ACHN (cell line): Measurements from ENCODE around the gene KRTAP10-12.
"Not testable (repeated sequence)": the region's sequence is repeated elsewhere in the genome, so short reads cannot be mapped to it uniquely, and the experiment has no call there.

Experiments
- DNase-seq: peaks from one replicate; pipeline ENCODE4 v3.0.0-alpha.2; 2015
- in situ Hi-C: cut with HindIII; loops from 2 replicates; pipeline ENCODE4 v1.10.0; 2017; ENCODE audit warnings: low sequenced_read_pairs, low pct_ligation_motif_present, low pct_unique_long_range_greater_than_20kb

Gene KRTAP10-12

GRCh38 chr21:44666401-44667320 is 30.3 kb upstream of the KRTAP10-12 start, which contains the start of gene KRTAP12-2:
KRTAP12-2 (minus strand) TSS chr21:44666927; CDS start chr21:44666886, 41 bp downstream.
- in situ Hi-C loops, result no loop called here
- no peak for DNase-seq

- in situ Hi-C loops, result no loop called here
- DNase-seq, result no peak
Measured at GRCh38 chr21:44667612-44668011, 29.4 kb upstream of the KRTAP10-12 start.

DNA sequence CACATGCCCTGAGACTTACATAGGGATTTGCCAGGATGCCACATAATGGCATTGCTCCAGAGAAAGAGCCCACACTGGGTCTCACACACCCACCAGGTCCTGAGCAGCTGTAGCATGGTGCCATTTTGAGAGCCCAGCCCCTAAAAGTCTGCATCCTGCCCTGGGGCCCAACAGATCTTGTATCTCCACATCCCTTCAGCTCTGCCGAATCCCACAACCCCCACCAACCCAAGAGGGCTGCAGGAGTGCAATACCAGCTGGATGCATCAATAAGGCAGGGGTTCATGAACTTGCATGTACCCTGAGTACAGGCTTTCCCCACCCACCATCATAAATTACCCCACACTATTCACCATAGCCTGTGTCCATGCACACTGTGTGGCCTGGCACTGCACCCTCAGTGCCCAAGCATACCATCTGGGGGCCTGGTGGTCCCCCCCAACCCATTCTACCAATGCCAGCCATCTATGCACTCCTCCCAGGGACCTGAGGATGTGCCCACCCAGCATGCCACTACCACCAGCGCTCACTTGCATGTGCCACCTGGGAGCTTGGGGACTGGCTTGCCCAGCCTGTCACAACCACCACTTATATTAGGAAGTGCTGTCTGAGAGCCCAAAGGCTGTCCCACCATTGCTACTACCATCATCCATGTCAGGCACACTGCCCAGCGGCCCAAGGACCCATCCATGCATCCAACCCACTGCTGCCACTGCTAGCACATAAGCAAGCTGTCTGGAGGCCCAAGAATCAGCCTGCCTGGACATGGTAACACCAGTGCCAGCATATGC is 26.1 kb upstream of the KRTAP10-12 start:
- DNase-seq, result no peak
- in situ Hi-C loops, result no loop called here

- DNase-seq, result no peak
- in situ Hi-C loops, result no loop called here
Measured at GRCh38 chr21:44671911-44672310, 25.1 kb upstream of the KRTAP10-12 start.

DNA sequence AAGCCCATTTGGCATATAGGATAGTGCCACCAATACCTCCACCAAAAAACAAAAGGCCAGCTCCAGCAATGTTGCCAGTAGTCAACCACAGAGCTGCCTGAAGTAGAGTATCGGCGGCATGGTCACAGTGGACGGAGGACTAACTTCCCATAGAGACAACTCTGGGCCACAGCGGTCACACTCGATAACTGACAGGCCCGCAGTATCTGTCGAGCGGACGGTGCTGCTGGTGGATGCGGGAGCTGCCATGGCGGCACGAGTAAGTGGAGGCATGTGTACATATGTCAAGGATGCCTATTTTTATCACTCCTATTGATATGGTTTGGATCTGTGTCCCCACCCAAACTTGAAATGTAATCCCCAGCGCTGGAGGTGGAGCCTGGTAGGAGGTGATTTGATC is 19.1 kb upstream of the KRTAP10-12 start:
- no peak for DNase-seq
- in situ Hi-C loops, result no loop called here

DNA sequence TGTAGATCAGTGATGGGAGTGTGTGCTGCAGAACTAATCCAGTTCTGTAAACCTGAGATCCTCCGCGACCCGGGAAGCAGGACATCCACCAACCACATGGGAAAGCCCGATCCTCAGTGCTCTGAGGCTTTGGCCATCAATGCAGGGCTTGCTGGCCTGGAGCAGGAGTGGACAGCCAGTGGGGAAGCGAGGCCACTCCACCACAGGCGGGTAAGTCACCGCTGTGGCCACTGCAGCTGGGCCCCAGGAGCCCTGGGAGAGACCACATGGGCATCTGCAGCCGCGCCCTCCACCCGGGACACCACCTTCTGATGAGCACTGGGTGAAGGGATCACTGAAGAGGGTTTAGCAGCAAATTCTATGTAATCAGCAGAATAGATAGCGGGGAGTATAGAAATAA is 15.8 kb upstream of the KRTAP10-12 start:
- in situ Hi-C loops, result no loop called here
- no peak for DNase-seq

- DNase-seq, result no peak
- in situ Hi-C loops, result no loop called here
Measured at GRCh38 chr21:44681861-44682579, 15.0 kb upstream of the KRTAP10-12 start, which contains the start of gene KRTAP12-1. KRTAP12-1 (minus strand) TSS chr21:44682163; CDS start chr21:44682123, 40 bp downstream.

GRCh38 chr21:44682580-44683151 is 14.3 kb upstream of the KRTAP10-12 start:
- no peak for DNase-seq
- in situ Hi-C loops, result no loop called here

- DNase-seq, result no peak
- in situ Hi-C loops, result no loop called here
Measured at GRCh38 chr21:44684077-44684476, 12.9 kb upstream of the KRTAP10-12 start.

GRCh38 chr21:44684483-44684882 is 12.5 kb upstream of the KRTAP10-12 start:
- in situ Hi-C loops, result no loop called here
- no peak for DNase-seq

DNA sequence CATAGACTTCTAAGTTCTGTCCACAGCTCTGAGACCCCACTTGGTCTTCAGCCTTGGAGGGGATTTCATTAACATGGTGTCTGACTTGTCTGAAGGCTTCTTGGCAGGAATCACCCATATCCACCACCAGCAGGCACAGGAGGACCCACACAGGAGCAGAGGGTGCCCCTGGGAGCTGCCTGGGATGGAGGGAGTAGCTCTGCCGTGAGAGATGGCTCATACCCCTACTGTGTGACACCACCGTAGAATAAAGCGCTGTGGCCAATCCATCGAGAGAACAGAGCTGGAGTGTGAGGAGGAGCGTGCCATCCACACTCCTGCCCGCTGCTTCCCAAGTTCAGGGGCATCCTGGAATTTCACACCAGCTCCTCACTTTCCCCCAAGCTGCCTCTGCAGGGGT is 11.9 kb upstream of the KRTAP10-12 start:
- in situ Hi-C loops, DNase-seq: not testable (repeated sequence)

DNA sequence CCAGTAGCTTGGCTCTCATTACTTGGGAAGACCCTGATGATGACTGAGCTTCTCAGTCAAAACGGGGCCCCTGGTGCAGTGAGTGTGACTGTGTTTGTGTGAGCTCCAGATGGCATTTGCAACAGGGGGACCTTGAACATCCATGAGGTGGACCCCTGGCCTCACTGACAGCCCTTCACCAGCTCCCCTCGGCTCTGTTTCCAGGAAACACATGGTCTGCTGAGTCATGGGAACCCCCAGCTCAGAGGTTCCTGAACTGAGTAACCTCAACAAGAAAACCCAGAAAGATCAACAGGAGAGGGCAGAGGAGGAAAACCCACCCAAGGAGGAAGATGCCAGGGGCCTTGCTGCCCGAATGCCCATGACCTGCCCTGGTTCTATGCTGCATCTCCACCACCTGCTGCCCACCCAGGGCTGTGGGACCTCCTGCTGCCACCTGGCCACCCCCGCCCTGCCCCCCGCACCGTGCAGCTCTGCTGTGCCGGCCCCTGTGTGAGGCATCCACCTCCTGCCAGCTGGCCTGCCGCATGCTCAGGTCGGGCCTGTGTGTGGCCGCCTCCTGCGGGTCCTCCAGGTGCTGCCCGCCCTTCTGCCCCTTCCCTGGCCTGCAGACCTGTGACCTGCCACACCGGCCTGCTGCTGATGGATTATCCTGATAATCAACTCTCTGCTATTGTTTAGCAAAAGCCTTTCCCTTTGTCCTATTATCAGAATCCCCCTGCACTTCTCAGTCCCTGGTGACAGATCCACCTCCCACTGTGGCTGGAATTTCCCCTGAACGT is 10.8 kb upstream of the KRTAP10-12 start:
- in situ Hi-C loops, result no loop called here
- no peak for DNase-seq

- no peak for DNase-seq
- in situ Hi-C loops, result no loop called here
Measured at GRCh38 chr21:44686843-44687561, 10.0 kb upstream of the KRTAP10-12 start.

DNA sequence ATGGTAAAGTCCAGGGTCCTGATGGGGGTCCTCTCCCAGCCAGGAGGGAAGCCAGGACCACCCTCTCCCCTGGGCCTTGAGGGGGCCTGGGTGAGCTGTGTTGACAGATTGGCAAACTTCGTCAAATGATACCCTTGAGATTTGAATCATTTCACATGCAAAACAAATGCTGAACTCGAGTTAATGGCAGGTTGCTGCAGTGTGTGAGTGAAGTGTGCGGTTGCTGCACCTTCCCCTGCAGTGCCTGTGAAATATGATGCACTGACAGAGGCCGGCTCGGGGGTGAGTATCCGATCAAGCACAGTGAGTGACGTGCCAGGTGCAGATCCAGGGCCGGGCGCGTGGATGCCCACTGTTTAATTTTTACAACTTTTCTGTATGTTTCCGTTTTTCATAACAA is 9.3 kb upstream of the KRTAP10-12 start:
- in situ Hi-C loops, result no loop called here
- DNase-seq, result no peak

DNA sequence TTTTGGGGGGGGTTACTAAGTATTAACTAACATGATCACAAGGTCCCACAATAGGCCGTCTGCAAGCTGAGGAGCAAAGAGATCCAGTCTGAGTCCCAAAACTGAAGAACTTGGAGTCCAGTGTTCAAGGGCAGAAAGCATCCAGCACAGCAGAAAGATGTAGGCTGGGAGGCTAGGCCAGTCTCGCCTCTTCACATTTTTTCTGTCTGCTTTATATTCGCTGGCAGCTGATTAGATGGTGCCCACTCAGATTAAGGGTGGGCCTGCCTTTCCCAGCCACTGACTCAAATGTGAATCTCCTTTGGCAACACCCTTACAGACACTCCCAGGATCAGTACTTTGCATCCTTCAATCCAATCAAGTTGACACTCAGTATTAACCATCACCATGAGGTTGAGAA is 7.2 kb upstream of the KRTAP10-12 start:
- in situ Hi-C loops, DNase-seq: not testable (repeated sequence)

DNA sequence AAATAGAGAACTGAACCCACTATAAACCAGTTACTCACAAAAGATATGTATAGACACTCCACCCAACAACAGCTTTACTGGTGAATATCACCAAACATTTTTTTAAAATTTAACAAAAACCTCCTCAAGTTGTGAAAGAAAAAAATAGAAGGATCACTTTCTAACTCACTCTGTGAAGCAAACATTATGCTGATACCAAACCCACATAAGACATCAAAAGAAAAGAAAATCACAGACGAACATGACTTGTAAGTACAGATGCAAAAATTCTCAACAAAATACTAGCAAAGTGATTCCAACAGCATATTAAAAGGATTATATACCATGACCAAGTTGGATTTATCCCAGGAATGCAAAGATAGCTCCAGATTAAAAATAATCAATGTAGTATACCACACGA is 5.3 kb upstream of the KRTAP10-12 start:
- DNase-seq, result no peak
- in situ Hi-C loops, result no loop called here

DNA sequence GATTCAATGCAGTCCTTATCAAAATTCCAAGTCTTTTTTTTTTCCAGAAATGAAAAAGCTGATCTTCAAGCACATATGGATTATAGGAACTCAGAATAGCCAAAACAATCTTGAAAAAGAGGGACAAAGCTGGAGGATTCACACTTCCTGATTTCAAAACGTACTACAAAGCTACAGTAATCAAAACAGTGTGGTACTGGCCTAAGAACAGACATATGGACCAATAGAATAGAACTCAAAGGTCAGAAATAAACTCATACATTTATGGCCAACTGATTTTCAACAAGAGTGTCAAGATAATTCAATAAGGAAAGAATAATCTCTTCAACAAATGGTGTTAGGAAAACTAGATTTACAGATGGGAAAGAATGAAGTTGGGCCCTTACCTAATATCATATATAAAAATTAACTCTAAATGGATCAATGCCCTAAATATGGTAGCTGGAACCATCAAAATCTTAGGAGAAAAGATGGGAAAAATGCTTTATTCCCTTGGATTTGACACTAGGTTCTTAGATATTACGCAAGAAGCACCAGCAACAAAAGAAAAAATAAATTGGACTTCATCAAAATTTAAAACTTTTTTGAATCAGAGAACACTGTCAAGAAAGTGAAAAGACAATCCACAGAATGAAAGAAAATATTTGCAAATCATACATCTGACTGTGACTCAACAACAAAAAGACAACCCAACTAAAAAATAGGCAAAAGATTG is 4.0 kb upstream of the KRTAP10-12 start:
- in situ Hi-C loops, result no loop called here
- DNase-seq, result no peak
